GM18520 (cell line): ENCODE results near the gene SEMA5A.

ENCODE experiments used
- ATAC-seq: cut with Tn5 transposase; IDR thresholded peaks from one replicate; pipeline ENCODE4 v1.9.1; 2021; ENCODE audit not compliant: unreplicated experiment

SEMA5A gene

DNA sequence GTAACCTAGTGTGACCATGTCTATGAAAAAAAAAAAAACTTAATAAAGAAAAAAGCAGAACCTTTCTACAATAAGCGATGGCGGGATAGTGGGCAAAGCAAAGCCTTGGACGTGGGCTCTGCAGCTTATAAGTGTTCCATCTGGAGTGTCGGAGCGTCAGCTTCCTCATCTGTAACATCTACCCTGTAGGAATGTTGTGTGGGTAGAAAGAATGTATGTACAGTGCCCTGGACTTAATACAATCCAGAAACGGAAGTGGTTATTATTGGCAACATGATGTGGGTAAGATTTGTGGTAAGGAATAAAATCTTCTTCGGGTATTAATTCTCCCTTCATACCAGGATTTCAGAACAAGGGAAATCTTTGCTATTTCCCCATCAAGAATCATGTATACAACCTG, 66.5 kb downstream of the SEMA5A start:
- ATAC-seq: no peak

DNA sequence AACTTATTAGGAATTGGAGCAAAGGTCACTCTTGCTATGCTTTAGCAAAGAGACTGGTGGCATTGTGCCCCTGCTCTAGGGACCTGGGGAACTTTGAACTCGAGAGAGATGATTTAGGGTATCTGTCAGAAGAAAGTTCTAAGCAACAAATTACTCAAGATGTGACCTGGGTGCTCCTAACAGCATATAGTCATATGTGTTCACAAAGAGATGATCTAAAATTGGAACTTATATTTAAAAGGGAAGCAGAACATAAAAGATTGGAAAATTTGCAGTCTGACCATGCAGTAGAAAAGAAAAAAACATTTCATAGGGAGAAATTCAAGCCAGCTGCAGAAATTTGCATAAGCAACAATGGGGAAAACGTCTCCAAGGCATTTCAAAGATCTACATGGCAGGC, 68.3 kb downstream of the SEMA5A start:
- no peak for ATAC-seq

DNA sequence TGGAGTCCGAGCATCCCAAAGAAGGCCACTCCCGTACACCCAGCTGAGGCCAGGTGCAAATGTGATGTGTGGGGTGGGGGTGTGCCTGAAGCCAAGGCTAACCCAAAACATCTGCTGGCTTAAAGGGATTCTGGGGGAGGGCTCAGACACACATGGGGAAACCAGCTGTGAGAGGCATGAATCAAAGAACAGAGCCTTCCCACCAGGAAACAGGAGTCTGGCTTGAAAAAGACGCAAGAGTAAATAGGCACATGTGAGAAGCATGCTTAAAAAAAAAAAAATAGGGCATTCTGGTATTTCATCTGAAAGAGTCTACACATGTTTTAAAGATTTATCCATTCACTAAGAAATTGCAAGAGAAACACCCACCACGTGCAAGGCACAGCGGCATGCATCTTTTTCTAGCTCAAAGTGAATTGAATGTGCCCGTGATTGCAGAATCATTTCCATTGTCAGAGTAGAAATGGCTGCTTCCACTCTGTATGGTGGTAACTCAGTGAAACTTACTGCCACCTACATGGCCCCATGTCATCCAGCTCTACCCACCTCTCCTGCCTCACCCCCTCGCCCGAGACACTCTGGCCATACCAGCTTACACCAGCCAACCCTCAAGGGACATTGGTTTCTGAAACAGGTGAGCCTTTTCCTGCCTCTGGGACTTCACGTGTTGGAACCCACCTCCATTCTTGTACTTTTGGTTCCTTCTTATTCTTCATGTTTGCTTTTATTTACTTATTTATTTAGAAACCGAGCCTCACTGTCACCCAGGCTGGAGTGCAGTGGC, 71.5 kb downstream of the SEMA5A start:
- no peak for ATAC-seq

DNA sequence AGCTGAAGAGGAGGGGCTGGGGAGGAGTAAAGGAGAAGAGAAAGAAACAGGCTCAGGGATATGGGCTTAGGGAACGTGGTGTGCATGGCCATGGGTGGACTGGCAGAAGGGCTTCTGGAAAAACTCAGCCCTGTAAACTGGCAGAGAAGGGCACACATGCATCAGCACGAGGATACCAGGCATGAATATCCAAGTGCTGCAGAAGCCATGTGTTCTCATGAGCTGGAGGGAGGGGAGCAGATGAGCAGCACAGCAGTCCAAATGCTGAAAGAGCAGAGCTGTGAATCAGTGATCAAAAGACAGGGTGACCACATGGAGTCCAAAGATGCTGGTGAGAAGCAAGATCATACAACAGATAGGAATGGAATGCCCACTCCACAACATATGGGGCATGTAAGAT, 72.3 kb downstream of the SEMA5A start:
- no peak for ATAC-seq

DNA sequence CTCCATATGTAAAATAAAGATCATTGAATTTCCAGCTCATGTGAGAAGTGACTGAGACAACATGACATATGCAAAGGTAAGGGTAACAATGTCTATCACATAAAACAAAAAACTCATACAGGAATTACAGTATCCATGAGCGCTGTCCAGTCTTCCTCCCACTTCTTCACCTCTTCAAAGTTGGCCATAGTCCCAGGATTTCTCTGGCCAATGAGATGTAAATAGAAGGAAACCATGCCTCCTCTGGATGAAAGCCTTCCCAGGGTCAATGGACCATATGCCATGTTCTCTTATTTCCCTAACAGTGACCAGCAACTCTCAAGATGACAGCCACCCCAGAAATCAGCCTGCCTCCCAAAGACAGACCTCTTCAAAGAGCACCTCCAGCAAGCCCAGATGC, 75.5 kb downstream of the SEMA5A start:
- ATAC-seq: no peak

DNA sequence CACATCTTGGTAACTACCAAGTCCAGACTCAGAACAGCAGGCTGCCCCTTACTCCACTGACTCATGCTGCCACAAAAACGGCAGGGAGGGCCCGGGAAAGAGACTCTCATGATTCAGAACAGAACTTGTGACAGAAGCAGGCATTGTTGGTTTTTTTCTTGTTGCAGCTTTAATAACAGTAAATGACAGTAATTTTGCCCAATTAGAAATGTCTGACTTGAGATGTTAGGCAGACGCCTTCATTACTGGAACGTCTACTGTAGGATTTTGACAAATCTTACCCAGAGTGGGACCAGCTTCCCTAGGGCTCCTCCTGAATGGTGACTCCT, 77.9 kb downstream of the SEMA5A start:
- ATAC-seq: no peak

DNA sequence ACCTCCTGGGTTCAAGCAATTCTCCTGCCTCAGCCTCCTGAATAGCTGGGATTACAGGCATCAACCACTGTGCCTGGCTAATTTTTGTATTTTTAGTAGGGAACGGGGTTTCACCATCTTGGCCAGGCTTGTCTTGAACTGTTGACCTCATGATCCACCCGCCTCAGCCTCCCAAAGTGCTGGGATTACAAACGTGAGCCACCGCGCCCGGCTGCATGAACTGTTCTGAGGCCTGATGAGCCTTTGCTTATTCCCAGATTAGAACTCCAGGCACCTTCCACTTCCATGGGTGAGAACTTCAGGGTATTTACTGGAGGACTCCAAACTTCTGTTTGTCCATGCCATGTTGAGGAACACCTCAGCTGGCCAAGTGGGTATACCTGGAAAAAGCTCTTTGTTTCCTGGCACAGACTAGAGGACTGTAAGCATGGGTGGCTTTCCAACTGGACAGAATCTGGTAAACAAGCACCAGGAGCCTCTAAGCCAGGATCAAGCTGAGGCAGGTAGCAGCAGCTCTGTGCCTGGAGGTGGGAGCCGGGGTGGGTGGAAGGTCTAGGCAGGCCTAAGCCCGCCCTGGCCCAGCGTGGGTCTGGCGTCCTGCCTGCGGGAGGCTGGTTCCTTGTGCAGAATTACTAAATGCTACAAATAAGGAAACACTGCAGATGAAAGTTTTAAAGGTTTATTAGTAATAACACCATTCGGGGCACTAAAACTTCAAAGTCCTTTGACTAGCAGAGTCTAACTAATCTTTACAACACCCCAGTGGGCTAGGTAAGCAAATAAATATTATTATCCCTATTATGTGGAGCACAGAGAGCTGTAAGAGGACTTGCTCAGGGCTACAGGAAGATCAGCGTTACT, 78.4 kb downstream of the SEMA5A start:
- ATAC-seq: no peak

DNA sequence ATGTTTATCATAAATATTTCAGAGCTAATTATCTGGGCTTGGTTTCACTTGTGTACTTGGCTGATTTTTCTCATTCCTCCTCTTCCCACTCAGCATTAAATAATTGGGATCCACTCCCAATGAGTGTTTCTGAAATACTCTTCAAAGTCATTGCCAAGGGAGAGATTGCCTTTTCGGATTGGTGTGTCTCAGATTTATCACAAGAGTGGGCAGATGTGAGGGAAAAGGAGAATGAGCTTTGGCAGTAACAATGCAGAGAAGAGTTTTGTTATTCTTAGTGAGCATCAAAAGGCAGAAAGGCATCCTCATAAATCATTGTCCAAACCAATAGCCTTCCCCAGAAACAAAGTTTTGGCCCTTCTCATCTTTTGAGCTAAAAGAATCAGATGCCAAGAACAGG, 79.2 kb downstream of the SEMA5A start:
- ATAC-seq: no peak

DNA sequence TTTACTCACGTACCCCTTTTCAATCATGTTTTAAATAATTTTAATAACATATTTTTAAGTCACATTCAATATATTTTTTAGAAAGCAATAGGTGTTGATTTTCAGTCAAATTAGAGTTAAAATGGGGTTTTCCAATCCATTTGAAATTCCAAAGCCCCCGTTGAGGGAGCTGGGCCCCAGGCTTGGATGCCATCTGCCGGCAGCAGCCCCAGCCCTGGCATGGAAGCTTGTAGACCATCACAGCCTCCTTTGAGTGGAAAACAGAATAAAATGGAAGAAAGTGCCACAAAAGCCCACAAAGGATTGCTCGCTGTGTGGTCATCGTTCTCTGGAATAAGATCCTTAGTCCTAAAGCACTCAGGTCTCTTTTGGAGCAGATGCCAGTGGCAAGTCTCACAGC, 81.4 kb downstream of the SEMA5A start:
- no peak for ATAC-seq

DNA sequence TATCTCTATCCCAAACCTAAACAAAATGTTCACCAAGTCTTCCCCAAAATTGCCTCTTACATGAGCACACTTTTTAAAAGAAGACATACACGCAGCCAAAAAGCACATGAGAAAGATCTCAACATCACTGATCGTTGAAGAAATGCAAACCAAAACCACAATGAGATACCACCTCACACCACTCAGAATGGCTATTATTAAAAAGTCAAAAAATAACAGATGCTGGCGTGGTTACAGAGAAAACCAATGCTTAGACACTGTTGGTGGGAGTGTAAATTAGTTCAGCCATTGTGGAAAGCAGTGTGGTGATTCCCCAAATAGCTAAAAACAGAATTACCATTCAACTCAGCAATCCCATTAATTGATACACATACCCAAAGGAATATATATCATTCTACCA, 83.8 kb downstream of the SEMA5A start:
- ATAC-seq: no peak

DNA sequence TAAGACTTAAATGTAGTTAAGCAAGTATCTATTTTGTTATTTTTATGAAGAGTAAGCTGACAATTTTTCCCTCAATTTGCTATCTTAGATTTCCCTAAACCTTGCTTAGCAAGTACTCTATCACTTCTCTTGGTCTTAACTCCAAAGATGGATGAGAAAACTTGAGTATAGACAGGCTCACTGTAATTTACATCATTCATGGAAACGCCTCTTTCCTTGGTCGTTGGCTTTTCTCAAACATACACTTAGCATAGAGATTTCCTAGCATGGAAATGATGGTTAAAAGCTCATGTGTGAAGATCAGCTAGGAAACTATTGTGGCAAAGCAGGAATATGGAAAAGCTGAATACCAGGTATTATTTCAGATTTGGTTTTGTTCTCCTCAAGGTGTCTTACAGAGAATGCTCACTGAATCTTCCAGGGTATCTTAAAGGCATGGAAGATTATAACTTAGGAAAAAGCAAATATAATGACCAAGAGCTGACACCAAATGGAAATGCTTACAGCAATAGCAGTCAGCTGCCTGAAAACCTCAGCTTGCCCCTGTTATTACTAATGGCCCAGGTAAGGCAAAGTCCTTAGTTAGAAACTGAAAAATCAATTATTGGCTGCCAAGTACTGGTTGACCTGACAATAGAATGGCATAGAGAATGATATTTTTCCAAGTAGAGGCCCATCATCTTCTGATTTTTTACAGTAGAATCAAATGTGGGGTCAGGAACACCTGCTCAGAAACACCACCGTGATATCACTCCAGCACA, 84.8 kb downstream of the SEMA5A start:
- no peak for ATAC-seq

DNA sequence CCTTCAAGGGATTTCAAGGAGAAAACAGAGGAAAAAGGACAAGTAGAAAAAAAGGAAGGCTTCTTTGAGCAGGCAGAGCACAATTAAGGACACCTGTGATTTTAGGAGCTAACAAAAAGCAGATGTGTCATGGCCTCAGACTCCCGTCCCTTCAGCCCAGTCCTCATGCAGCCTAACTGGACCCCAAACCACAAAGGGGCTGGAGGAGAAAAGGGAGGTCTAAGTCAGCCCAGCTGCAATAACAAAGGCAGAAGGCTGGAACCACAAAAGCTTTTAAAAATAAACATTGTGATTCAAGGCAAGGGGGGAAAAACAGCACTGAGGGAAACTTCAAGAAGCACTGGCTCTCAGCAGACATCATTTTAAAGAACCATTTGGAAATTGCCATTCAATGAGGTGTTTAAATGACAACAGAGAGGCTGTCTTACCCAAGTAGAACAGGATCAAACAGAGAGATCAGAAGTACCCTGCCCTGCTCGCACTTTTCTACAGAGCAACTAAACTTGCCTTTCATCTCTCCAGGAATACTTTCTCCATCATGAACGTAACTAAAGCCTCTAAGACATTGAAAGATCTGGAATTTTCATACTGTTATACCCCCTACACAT, 89.3 kb downstream of the SEMA5A start:
- no peak for ATAC-seq

DNA sequence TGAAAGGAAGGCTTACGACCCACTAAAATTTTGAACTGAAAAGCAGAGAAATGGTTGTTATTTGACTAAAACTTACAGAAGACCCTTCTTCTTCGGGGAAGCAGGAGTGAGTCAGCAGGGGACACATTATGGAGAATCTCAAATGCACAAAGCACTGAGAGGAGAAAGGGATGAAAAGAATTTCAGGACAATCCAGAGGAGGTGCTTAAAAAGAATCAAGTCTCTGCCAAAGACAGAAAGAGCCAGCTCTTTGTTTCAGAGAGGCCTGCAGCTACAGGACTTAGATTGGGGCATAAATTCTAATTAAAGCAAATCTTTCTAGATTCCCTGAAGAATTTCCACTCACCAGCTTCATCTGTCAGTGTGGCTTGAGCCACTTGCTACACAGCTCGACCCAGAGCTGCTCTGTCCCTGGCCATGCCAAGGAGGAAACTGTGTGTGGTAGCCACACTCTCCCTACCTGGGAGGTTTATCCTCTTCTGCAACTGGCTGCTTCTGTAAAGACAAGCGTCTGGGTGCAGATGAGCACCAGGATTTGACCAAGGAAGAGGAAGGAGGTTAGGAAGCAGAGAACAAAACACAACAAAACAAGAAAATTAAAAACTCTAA, 89.9 kb downstream of the SEMA5A start:
- ATAC-seq: no peak

DNA sequence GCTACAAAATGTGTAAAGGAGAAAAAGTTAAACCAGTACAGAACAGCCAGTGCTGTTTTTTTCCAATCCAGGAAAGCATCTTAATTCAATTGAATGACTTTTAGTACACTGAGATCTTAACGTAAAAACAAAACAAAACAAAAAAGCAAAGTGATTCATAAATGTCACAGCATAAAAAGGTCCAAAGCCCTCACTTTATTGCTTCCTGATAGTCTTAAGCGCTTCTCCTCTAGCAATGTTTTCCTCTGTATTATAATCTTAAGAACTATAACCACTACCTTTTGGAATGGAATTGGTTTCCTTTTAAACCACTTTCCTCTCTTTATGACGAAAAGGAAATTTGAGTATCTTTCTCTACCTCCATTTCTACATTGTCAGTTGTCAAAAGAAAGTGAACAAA, 91.4 kb downstream of the SEMA5A start:
- ATAC-seq: no peak

DNA sequence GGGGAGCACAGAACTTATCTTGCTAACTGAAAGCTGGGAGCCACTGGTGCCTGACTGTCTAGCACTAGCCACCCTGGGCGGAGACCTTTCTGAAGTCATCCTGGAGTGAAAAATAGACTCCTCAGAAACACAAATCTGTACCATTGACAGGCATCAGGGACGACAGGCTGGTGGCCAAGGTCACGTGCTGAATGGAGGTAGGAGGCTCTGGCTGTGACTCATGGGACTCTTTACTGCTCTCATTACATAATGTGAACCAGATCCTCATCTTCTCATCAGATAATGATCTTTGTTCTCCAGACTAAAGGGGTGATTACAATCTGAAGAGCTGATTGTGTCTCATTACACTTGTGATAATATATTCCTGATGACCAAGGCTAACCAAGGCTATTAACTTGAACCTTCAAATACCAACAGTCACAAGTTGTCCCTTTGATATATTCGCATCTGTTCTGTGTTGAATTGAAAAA, 91.8 kb downstream of the SEMA5A start:
- ATAC-seq: no peak

DNA sequence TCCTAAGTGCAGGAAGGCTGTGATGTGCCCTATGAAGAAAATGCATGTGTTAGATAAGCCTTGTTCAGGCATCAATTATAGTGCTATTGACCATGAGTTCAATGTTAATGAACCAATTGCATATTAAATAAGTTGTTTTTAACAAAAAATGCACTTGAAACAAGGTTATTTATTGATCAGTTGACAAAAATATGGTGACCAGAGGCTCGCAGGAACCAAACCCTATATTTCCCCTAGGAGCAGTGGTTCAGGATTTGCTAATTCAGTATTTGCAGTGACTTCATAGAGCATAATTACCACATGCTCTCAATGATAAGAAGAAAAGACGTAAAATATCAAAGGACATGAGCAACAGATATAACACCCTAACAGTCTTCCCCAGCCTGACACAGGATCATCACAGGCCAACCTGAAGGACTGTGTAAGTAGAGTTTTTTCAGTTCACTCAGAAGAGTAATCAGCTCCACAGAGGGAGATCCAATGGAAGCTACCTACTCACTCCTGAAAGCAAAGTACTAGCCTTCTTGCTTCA, 92.3 kb downstream of the SEMA5A start:
- no peak for ATAC-seq

DNA sequence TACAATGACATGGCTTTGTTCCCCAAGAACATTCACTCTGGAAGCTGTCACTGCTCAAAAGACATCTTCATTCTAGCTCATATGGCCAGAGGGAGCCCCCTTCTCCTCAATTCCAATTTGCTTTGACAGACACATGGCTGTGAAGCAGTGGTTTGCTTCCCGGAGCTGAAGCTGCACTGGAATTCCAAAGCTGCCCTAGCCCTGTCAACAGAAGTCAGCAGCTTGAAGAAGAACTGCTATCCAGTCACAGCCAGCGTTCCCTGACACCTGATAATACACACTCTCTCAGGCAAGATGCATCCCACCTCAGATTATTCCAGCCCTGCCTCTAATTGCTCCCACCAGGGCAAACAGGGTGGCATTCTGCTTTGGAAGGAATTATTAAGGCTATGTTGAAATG, 93.7 kb downstream of the SEMA5A start:
- no peak for ATAC-seq

DNA sequence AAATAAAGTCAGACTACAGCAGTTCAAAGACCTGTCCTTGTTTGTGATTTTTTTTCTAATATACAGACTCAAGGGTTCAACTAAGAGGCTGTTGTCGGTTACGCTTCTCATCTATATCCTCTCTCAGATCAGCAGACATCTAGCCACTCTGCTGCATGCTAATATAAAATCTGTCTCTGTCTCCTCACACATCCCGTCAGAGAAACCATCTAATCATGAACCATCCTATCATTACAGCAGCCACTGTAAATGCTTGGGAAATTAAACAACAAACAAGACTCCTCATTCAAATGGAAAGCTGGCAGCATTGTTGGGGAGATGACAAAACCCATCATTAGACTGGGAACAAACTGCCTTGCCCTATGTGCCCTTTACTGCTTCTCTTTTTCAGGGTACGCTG, 94.8 kb downstream of the SEMA5A start:
- ATAC-seq: no peak

DNA sequence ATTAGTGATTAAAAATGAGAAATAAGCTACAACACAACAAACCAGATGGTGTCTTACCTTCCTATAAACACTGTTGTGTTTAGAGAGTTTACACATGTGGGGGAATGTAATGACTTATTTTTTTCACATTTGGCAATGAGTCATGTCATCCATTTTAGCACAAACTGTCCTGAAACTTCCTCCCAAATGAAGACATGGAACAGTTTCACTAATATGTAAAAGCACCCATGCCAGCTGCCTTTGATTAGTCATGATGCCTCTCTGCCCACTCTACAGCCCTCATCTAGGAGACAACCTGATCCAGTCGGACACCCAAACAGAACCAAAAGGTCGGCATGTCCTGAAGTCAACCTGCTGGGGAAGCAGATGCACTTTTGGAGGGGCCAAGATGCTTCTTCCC, 98.2 kb downstream of the SEMA5A start:
- ATAC-seq: no peak

DNA sequence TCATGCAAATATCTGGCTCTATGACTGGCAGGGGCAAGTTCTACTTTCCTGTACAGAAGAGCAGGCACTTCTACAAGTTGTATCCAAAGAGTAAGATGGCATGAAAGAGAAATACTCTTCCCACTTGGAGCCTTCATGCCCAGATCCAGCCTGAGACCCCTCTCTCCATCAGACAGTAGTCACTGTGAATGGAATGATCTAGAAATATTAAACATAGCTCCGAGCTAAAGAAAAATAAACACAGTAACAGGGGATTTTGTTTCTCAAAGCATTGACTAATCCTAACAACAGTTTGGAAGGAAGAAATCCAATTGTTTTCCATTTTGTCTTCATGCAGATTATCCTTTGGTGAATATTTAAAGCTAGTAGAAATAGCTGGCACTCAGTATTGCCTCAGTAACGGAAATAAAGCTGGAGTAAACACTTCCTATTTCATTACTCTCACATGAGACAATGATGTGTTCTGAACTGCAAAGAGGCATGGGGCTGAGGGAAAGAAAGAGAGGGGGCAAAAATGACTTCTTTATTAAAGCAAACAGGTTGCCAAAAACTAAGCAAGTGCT, 100.0 kb downstream of the SEMA5A start:
- ATAC-seq: no peak
